Endothelial cell (in vitro differentiated cells): ENCODE results near the gene PLIN4. TPM values are rescaled to one million over a fixed set of nuclear protein-coding genes. Genes with fewer than 3 reads are reported as not detected.
A peak's percentile ranks its signal among the peaks of the same experiment; 100 is the strongest.

ENCODE experiments used
- DNase-seq: peaks from one replicate; pipeline ENCODE4 v3.0.0; 2021; ENCODE audit warnings: low spot score
- H3K27ac Mint-ChIP-seq: one replicate; pipeline ENCODE4 v1.8.0; 2021; ENCODE audit warnings: mixed read lengths, inconsistent platforms; ENCODE audit not compliant: unreplicated experiment
- H3K27me3 Mint-ChIP-seq: one replicate; pipeline ENCODE4 v1.8.0; 2021; ENCODE audit warnings: mild to moderate bottlenecking, moderate library complexity, mixed read lengths, inconsistent platforms; ENCODE audit not compliant: unreplicated experiment
- H3K36me3 Mint-ChIP-seq: one replicate; pipeline ENCODE4 v1.8.0; 2021; ENCODE audit warnings: mild to moderate bottlenecking, low read depth, mixed read lengths, inconsistent platforms; ENCODE audit not compliant: unreplicated experiment
- H3K4me1 Mint-ChIP-seq: one replicate; pipeline ENCODE4 v1.8.0; 2021; ENCODE audit warnings: mild to moderate bottlenecking, mixed read lengths, inconsistent platforms; ENCODE audit not compliant: unreplicated experiment
- H3K4me3 Mint-ChIP-seq: one replicate; pipeline ENCODE4 v1.8.0; 2021; ENCODE audit warnings: mild to moderate bottlenecking, mixed read lengths, inconsistent platforms; ENCODE audit not compliant: unreplicated experiment
- H3K9me3 Mint-ChIP-seq: one replicate; pipeline ENCODE4 v1.8.0; 2021; ENCODE audit warnings: mixed read lengths, inconsistent platforms; ENCODE audit not compliant: unreplicated experiment
- CTCF ChIP-seq: fragments of 200-600 bp; sonication (generic); IDR thresholded peaks from one replicate; pipeline ENCODE4 v1.5.0; 2021; ENCODE audit warnings: antibody characterized with exemption; ENCODE audit not compliant: unreplicated experiment
- total RNA-seq: library from RNA; stranded (reverse); fragmentation: NEBNext Ultra II Directional; extraction: Animal tissue kit (Norgen Biotek cat#: 25700); gene quantifications from one replicate; pipeline ENCODE4 v1.2.1, GENCODE V29; 2021; ENCODE audit not compliant: unreplicated experiment

The PLIN4 gene
- total RNA-seq, 1 donor from 2014 or later, result 0.13 TPM

- H3K9me3 Mint-ChIP-seq, result no peaks in the 10 kb centered on the region
Measured at GRCh38 chr19:4552525-4552819, 34.2 kb upstream of the PLIN4 start.

GRCh38 chr19:4550479-4551050, 32.3 kb upstream of the PLIN4 start:
- Mint-ChIP-seq H3K9me3 (no peaks in the 10 kb centered on the region), H3K36me3 (peaks cover 32% of the 10 kb centered on the region)
- DNase-seq, result no peak

More at GRCh38 chr19:4552525-4552819, 34.2 kb upstream of the PLIN4 start:
- Mint-ChIP-seq H3K4me3 (no peak overlapping the region), H3K36me3 (peaks cover 38% of the 10 kb centered on the region), H3K4me1 (peaks cover 7% of the 10 kb centered on the region), H3K27ac (no peak overlapping the region), H3K27me3 (peaks cover 8% of the 10 kb centered on the region)
- no peak for TF ChIP-seq CTCF
- no peak for DNase-seq

DNA sequence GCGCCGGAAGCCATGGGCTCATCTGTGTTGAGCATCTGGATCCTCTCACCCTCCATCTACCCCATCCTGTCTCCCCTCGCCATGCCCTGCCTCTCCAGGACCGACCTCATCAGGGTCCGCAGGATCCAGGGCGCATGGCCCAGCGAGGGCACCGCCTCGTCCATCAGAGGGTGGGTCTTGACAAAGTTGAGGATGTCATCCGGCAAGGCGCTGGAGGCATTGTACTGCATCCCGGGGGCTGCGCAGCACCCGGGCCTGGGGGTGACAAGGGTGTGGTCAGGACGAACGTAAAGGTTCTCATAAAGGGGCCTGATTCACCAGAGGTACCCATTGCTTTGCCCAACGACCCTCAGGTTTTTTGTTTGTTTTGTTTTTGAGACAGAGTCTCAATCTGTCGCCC, 31.7 kb upstream of the PLIN4 start:
- Mint-ChIP-seq H3K27me3 (peaks cover 8% of the 10 kb centered on the region), H3K4me3 (peak overlapping the region; percentile 67), H3K9me3 (no peaks in the 10 kb centered on the region), H3K27ac (no peak overlapping the region), H3K4me1 (peaks cover 6% of the 10 kb centered on the region), H3K36me3 (peaks cover 32% of the 10 kb centered on the region)
- TF ChIP-seq CTCF, result no peak
- DNase-seq, result no peak

More at GRCh38 chr19:4550479-4551050, 32.3 kb upstream of the PLIN4 start:
- peaks cover 8% of the 10 kb centered on the region for H3K27me3 Mint-ChIP-seq
- H3K27ac Mint-ChIP-seq, result no peak overlapping the region
- TF ChIP-seq CTCF, result no peak
- H3K4me3 Mint-ChIP-seq, result no peak overlapping the region
- H3K4me1 Mint-ChIP-seq, result peaks cover 6% of the 10 kb centered on the region

DNA sequence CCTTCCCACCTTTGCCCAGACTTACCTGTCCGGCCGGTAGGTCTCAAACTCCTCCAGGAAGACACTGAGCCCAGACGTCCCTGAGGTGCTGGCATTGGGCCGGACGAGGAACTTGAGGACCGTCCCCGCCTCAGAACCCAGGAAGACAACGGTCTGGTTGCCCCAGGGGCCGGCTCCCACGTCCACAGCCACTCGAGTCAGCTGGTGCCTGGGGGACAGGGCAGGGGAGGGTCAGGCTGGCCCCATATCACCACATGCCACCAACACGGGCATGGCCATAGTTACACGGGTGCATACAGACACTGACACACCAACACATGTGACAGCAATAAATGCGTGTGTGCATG, 29.9 kb upstream of the PLIN4 start:
- Mint-ChIP-seq H3K9me3 (no peaks in the 10 kb centered on the region), H3K27ac (no peak overlapping the region), H3K36me3 (peaks cover 21% of the 10 kb centered on the region), H3K27me3 (peaks cover 7% of the 10 kb centered on the region), H3K4me1 (peaks cover 6% of the 10 kb centered on the region), H3K4me3 (no peak overlapping the region)
- DNase-seq, result no peak
- TF ChIP-seq CTCF, result no peak

DNA sequence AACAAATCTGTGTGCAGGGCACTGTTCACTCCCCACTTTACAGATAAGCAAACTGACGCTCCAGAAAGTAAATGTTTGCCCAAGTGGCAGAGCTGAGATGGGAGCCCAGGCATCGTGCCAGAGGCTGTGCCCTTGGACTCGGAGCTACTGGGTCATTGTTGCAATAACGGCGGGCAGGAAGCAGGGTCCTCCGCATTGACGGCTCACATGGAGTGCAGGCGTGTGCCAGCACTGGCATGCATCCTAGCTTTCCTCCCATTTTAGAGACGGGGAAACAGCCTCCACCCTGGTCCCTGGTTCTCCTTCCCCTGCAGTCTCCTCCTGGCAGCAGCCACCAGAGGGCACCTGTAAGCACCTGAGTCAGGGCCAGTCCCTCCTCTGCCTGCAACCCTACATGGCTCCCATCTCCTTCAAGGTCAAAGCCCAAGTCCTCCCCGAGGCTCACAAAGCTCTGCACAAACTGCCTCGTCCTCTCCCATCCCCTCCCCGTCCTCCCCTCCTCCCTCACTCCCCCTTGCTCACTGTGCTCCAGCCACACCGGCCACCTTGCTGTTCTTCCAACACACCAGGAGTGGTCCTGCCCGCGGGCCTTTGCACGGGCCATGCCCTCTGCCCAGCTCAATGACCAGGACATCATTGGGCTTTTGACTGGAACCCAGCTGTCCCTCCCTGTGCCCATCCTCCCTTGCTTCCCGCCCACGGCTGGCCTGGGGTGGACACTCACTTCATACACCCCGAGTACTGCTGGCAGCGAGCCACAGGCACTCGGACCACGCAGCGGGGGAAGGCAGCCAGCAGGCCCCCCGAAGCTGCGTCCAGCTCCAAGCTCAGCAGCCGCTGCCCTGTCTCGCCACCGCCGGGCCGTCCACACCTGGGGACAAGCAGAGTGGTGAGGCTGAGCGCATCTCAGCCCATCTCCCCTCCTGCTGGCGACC, 29.3 kb upstream of the PLIN4 start:
- Mint-ChIP-seq H3K27me3 (peaks cover 5% of the 10 kb centered on the region), H3K9me3 (no peaks in the 10 kb centered on the region), H3K36me3 (peaks cover 17% of the 10 kb centered on the region), H3K4me3 (no peak overlapping the region), H3K27ac (no peak overlapping the region), H3K4me1 (peaks cover 3% of the 10 kb centered on the region)
- no peak for DNase-seq
- TF ChIP-seq CTCF, result no peak
